GM21528 (cell line): Measurements from ENCODE around the gene ZSWIM3.
"Not testable (repeated sequence)": the region's sequence is repeated elsewhere in the genome, so short reads cannot be mapped to it uniquely, and the experiment has no call there.

Source experiments
- ATAC-seq: cut with Tn5 transposase; IDR thresholded peaks from one replicate; pipeline ENCODE4 v1.9.1; 2021; ENCODE audit warnings: mild to moderate bottlenecking, moderate library complexity; ENCODE audit not compliant: unreplicated experiment, low FRiP score

ZSWIM3 gene

DNA sequence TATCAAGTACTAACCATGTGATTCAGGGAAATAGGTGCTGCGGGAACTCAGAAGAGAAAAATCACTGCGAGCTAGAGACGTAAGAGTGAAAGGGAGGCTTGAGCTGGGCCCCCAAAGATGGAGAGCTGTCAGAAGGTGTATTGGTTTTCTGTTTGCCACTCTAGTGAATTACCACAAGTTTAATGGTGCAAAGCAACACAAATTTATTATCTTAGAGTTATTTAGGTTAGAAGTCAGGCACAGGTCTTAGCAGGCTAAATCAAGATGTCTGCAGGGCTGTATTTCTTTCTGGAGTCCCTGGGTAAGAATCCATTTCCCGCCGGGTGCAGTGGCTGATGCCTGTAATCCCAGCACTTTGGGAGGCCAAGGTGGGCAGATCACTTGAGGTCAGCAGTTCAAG, 2.5 kb downstream of the ZSWIM3 start:
- ATAC-seq: no peak

DNA sequence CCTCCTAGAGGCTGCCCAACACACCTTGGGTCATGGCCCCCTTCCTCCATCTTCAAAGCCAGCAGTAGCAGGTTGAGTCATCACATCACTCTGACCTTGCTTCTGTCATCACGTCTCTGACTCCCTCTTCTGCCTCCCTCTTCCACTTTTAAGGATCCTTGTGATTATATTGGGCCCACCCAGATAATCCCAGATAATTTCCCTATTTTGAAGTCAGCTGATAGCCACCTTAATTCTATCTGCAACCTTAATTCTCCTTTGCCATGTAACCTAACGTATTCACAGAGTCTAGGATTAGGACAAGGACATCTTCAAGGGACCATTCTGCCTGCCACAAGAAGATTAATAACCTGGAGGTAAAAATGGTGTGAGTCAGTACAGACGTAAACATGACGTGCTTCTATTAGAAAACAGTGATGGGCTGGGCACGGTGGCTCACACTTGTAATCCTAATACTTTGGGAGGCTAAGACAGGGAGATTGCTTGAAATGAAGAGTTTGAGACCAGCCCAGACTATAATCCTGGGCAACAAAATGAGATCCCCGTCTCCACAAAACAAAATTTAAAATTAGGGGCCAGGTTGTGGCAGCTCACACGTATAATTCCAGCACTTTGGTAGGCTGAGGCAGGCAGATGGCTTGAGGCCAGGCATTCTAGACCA, 3.3 kb downstream of the ZSWIM3 start:
- ATAC-seq: no peak

DNA sequence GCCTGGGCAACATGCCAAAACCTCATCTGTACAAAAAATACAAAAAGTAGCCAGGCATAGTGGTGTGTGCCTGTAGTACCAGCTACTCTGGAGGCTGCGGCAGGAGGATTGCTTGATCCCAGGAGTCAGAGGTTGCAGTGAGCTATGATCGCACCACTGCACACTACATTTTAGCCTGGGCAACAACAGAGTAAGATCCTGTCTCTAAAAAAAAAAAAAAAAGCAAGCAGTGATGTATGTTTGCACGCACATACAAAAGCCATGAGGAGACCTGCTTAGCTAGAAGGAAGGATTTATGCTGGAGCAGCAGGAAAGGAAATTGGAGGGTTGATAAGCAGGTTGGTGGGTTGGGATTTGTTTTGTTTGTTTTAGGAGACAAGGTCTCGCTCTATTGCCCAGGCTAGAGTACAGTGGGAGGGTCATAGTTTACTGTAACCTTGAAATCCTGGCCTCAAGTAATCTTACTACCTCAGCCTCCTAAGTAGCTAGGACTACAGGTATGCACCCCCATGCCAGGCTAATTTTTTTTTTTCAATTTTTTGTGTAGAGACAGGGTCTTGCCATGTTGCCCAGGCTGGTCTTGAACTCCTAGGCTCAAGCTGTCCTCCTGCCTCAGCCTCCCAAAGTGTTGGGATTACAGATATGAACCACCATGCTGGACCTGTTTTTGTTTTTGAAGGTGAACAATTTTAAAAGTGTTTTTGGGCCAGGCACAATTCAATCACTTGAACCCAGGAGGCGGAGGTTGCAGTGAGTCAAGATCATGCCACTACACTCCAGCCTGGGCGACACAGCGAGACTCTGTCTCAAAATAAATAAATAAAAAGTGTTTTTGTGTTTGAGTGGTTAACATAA, 4.0 kb downstream of the ZSWIM3 start:
- ATAC-seq: no peak

DNA sequence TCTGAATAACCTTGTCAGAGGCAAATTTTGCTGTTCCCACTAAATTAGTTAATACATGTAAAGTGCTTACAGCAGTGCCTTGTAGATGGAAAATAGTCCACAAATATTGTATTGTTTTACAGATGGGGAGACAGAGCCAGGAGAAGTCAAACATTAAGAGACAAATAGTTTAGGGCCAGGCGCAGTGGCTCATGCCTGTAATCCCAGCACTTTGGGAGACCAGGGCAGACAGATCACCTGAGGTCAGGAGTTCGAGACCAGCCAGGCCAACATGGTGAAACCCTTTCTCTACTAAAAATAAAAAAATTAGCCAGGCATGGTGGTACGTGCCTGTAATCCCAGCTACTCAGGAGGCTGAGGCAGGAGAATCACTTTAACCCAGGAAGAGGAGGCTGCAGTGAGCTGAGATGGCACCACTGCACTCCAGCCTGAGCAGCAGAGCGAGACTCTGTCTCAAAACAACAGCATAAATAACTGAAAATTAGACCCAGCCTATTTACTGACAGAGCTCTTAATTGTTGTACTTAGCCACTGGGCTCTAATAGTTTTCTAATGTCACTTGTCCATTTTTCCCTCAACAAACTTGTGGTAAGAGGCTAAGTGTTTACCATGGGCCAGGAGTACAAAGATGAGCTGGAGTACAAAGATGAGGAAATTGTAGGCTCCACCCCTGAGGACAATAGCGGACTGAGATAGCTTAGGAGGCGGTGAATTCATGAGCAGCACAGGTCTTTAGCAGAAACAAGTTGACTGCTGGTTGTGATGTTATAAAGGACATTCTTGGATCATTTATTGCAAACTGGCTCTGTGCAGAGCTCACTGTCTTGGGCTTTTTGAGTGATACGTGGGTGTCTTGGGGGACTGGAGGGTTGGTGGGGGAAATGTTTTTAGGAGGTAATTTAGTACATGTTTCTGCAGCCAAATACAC, 6.4 kb downstream of the ZSWIM3 start:
- no peak for ATAC-seq

DNA sequence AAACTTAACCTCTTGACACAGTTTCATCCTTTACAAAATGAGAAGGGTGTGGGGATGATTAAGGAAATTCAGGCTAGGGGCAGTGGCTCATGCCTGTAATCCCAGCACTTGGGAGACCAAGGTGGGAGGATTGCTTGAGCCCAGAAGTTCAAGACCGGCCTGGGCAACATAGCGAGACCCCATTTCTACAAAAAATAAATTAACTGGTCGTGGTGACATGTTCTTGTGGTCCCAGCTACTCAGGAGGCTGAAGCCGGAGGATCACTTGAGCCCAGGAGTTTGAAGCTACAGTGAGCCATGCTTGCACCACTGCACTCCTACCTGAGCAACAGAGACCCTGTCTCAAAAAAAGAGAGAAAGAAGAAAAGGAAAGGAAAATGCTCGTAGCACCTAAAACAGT, 9.0 kb downstream of the ZSWIM3 start:
- ATAC-seq: no peak

DNA sequence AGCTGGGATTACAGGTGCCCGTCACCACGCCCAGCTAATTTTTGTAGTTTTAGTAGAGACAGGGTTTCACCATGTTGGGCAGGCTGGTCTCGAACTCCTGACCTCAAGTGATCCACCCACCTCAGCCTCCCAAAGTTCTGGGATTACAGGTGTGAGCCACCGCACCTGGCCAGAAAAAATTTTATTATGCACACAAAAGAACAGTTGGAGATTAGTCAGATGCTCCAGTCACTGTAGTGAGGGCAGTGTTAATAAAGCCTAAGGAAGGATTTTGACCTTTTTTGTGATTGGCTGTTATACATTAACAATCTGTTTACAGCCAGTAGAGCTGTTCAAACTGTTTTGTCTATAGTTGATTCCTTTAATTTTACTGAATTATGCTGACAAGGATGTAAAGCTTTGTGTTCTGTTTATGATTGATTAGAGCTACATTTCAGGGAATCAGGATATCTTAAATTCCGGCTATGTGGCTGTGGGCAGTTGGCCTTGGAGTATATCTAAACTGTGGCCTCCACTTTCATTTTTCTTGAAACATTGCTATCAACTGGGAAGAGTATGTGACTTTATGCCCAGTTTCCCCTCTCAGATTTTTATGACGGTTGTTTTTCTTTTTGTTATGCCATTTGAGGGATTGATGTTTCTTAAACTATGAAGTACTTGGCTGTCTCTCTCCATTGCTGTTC, 9.9 kb downstream of the ZSWIM3 start:
- ATAC-seq: no peak

DNA sequence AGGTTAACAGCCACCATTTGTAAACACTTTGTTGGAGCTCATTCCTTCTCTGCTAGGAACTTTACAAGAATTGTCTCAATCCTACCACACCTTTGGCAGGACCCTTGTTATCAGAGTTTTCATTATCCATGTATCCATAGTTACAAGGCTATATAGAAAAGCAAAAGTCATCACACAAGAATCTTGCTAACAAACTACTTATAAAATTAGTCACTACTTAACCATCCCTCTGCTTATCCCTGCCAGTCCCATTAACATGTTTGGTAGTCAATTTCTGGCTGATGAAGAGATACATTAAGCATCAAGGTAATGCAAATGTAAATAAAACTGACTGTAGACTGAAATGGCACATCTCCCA, 10.4 kb downstream of the ZSWIM3 start:
- ATAC-seq: no peak

DNA sequence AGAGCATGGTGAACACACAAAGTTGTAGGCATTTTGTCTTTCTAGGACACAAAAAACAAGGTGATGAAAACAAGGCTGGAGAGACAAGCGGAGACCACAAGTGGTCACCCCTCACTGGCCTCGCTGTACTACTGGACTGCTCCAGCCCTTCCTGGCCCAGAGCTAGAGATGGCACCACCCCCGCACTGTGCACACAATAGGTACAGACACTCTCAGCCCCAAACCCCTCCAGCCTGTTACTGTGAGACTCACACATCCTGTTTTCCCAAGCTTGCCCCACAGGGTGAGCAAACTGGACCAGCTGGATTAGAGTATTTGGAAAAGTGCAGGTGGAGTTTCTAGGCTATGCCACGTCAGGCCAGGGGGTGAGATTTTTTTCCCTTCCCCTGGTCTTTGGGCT, 15.2 kb downstream of the ZSWIM3 start:
- ATAC-seq: no peak

DNA sequence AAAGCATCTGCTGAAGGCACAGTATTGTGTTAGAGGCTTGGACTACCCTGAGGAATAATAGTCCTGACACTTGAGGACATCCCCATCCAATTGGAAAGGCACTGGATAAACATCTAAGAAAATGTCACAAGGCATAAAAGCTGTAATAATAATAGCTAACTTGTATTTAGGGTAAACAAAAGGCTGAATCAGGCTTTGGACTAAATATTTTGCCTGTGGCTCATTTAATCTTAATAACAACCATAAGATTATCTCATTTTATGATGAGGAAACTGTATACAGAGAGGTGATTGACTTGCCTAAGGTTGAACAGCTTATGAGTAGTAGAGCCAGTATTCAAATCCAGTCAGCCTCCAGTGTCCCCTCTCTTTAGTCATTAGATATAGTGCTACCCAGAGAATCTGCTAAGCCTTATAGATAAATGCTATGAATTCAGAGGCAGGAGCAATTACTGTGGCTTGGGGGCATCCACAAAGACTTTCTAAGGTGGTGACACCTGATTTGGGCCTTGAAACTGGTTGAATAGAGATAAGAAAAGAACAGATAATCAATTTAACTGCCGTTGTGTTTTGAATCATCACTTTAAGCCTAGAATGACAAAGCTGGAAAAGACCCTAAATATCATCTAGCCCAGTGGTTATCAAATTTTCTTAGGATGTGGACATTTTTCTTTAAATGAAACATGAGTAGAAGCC, 16.1 kb downstream of the ZSWIM3 start:
- ATAC-seq: no peak

DNA sequence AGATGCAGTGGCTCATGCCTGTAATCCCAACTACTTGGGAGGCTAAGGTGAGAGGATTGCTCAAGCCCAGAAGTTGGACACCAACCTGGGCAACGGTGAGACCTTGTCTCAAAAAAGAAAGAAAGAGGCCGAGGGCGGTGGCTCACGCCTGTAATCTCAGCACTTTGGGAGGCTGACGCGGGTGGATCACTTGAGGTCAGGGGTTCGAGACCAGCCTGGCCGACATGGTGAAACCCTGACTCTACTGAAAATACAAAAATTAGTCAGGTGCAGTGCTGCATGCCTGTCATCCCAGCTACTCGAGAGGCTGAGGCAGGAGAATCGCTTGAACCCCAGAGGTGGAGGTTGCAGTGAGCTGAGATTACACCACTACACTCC, 16.7 kb downstream of the ZSWIM3 start:
- ATAC-seq: not testable (repeated sequence)

DNA sequence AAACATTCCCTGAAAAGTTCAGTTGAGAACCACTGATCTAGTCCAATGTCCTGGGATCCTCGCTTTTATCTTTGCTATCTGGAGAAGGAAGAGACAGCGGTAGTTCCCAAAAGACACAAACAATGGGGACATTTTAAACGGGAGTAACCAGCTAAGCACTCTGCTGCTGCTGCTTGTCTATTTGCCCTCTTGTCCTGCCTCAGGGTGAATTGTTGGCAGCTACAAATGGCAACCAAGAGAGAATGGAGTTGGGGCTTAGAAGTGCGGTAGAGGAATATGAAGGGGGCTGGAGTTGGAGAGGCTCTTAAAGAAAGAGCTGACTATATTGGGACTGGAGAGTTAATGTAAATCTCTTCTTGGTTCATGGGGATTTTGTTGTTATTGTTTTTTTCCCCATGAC, 17.2 kb downstream of the ZSWIM3 start:
- no peak for ATAC-seq

DNA sequence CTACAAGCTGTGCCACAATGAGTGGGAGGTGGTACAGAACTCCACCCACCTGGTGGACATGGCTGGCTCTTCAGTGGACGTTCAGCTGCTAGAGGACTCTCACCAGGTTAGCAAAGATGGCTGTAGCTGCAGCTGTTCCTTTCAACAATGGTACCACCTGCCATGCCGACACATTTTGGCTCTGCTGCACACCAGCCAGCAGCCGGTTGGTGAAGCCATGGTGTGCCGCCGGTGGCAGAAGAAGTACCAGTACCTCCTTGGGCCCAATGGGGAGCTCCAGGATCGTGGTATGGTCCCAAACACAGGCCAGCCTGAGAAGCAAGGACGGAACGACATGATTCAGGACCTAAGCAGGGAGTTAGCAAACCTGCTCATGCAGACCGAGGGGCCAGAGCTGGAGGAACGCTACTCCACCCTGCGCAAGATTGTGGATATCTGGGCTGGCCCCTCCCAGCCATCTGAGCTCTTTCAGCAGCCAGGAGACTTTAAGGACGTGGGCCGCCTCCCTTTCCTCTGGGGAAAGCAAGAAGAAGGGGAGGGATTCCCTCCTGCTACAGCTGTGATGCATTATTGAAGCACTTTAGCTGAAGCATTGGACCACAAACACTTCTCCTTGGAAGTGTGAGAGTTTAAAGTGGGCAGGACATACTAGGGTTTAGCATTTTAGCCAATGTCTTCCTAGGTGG, 20.8 kb downstream of the ZSWIM3 start:
- ATAC-seq: no peak

DNA sequence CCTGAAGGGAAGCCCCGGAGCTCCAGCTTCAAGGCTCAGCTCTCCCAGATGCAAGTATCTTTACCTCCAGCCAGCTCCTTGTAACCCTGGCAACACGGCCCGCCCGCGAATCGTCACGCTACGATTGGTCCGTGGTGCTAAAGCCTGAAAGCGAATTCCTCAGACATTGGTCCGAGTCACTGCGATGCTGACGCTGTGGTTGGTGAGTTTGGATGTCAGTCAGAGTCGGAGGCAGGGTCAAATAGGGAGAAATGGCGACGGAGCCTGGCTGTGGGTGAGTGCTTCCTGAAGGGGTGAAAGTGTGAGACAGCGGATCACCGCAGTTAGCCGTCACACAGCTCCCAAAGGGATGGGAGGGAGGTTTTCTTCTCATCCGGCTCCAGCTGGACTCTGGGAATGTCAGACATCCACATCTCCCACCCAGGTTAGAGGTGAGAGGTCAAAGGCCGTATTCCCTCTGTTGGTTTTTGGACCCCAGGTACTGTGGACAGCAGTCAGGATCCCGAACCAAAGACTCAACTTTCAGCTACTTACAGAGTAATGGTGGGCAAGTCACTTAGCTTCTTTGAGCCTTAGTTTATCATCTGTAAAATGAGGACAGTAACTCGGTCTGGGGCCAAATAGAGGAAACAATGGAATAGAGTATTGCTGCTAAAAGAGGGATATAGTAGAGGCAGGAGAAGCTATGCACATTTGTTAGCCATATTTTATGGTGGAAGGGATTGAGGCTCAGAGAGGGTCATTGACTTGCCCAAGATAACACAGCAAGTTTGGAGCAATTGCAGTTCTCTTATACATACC, 23.8 kb downstream of the ZSWIM3 start, which contains the start of gene ZSWIM1:
ZSWIM1 (plus strand) TSS at position 240 of the 801 bp plus-strand sequence. CDS start 1,366 bp downstream, outside the sequence.
- ATAC-seq: peak; percentile 97

DNA sequence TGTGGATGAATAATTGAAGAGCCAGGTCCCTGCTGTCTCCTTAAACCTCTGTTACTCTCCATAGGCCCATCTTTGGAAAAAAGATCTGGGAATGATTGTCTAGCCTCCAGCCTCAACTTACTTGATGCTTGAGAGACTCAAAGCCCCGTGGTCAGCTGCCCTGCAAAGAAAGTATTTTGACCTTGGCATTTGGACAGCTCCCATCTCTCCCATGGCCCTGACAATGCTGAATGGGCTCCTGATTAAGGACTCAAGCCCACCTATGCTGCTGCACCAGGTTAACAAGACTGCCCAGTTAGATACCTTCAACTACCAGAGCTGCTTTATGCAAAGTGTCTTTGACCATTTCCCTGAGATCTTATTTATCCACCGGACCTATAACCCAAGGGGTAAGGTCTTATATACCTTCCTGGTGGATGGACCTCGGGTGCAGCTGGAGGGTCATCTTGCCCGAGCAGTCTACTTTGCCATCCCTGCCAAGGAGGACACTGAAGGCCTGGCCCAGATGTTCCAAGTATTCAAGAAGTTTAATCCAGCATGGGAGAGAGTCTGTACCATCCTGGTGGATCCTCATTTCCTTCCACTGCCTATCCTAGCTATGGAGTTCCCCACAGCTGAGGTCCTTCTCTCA, 25.2 kb downstream of the ZSWIM3 start:
- ATAC-seq: no peak

DNA sequence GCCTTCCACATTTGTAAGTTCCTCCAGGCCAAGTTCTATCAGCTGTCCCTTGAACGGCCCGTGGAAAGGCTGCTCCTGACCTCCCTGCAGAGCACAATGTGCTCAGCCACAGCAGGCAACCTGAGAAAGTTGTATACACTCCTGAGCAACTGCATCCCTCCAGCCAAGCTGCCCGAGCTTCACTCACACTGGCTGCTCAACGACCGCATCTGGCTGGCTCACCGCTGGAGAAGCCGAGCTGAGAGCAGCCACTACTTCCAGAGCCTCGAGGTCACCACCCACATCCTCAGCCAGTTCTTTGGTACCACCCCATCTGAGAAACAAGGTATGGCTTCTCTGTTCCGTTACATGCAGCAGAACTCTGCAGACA, 25.7 kb downstream of the ZSWIM3 start:
- no peak for ATAC-seq

DNA sequence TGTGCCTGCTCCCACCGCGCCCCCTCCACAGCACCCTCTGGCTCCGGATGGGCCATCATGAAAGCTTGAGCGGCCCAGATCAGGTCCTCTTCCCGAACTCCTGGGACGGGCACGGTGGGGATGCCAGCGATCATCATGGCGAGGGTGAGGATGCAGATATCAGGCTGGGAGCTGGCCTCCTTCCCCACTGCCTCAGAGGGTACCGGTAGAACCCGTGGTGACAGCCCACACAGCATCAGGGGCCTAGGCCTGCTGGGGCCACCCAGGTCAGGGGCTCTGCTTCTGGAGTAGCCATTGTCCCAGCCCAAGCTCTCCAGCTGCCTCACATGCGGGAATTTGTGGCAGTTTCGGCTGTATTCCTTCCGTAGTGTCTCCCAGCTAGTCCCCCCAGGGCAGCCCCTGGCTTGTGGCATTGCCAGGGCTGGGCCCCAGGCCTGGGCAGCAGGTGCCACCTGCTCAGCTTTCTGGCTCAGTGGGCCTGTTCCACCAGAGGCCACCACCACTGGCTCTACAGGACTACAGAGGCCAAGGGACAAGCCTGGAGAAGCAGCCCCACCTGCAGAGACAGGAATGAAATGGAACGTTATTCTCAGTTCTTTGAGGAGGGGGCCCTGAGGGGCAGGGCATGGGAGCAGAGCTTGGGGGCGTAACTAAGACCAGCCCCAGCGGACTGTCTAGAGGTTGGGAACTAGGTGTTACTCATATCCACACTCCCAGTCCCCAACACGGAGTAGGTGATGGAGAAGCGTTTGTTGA, 29.4 kb downstream of the ZSWIM3 start:
- ATAC-seq: no peak

DNA sequence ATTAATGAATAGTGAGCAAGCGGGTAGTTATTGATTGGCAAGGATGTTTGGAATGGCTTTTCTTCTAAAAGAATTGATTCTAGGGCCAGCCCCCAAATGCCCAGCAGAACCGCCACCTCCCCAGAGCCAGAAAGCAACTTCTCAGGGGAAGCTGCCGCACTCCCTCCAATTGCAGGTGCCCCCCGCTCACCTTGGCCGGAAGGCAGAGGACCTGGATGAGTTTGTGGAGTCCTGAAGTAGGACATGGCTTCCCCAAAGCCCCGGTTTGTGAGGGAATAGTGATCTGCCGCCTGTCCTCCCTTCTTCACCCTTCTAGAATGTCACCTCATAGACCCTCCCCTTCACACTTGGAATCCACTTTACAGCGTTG, 29.9 kb downstream of the ZSWIM3 start, which contains the start of gene SPATA25:
SPATA25 (minus strand) TSS at position 277 of the 370 bp plus-strand sequence; CDS start at position 245, 32 bp downstream.
- ATAC-seq: no peak
